GM21367 (cell line): Measurements from ENCODE around the gene PPP1R1B.
"Not testable (repeated sequence)": the region's sequence is repeated elsewhere in the genome, so short reads cannot be mapped to it uniquely, and the experiment has no call there.

Source experiments
- ATAC-seq: cut with Tn5 transposase; IDR thresholded peaks from one replicate; pipeline ENCODE4 v1.9.1; 2021; ENCODE audit not compliant: unreplicated experiment

The PPP1R1B gene

DNA sequence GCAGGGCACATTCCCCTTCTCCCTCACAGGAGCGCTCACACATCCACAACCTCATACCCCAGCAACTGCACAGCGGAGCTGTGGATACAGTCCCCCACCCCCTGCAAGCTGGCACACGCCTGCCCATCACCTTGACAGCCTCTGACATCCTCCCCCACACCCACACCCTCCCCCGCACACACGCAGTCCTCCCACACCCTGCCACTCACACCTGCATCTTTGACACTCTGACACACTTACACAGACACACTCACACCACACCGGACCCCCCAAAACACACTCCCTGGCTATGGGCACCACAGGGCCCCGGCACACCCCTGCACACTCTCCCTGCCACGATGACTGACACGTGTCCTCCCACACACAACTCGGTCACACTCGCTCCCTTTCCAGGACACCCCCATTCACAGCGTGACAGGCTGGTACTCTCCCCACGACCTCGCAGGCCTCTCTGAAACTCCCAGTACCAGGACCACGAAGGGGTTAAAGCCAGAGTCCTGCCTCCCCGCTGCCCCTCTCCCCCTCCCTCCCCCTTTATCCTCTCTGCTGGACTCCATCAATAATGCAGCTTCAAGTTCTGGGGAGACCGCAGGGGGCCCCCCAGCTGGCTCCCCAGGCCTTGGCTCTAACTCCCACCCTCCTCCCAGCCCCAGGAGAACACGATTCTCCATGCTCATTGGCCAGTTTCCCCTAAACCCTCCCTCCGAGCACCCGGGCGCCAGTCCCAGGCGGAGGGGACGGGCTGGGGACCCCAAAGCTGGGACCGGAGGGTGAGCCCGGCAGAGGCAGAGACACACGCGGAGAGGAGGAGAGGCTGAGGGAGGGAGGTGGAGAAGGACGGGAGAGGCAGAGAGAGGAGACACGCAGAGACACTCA, at the start of gene PPP1R1B:
Gene PPP1R1B, plus strand, starts transcription at position 782 of the 876 bp plus-strand sequence. CDS start 441 bp downstream, outside the sequence.
- no peak for ATAC-seq

GRCh38 chr17:39578272-39578671, 48.5 kb upstream of the PPP1R1B start:
- ATAC-seq: no peak

DNA sequence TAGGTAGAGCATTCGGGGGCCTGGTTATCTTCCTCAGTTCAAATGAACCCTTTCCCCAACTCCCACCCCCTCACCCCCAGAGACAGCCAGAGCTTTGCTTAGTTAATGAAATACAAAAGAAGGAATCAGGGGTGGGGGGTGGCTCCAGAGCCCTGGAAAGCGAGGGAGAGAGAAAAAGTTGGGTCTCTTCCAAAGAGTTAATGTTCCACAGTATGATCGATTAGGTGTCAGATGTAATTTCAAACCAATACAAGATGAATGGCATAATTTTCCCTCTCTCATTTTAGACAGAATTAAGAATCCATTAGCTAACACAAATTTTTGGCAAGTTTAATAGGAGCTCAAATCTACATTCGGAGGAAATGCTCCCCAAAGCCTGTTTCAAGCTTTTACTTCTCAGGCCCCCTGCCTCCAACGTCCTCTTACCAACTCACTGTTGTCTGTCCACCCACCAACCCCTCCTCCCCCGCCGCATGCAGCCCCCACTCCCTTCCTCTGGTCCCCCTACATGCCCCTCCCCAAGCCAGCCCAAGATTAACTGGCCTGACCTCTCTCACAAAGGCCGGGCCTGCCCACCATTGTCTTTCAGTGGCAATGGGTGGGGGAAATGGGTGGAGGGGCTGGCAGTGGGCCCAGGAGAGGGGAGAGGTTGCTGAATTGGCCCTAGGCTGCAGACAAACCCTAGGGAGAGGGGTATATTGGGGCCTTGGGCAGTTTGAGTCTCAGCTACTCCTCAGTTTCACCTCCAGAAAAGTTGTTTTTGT, 47.3 kb upstream of the PPP1R1B start:
- ATAC-seq: no peak

- no peak for ATAC-seq
Measured at GRCh38 chr17:39580082-39580468, 46.7 kb upstream of the PPP1R1B start.

GRCh38 chr17:39581071-39581758, 45.5 kb upstream of the PPP1R1B start:
- ATAC-seq: no peak

DNA sequence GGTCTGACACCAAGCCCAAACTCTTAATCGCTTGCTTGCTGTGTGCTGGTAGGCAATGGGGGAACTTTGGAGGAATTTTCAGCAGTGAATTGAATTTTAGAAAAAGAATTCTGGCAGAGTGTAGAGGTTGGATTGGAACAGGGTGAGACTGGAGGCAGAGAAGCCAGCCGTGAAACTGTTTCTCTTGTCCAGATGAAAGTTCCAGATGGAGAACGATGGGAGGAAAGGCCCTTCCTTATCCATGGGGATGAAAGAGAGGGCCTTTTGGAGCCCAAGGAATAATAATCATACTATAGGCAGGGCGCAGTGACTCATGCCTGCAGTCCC, 45.0 kb upstream of the PPP1R1B start:
- no peak for ATAC-seq

DNA sequence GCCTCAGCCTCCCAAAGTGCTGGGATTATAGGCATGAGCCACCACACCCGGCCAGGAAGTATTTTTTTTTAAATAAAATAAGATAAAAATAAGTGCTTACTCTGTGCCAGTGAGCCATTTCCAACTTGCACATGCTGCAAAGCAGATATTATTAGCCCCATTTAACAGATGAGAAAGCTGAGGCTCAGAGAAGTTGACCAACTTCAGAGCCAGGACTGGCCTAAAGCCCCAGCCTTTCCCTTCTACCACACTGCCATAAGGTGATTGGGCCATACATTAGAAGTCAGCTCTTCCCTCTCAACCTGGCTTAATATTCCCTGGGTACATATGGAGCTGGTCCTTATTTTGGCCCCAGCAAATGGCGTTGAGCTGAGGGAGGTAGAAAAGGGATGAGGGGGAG, 44.1 kb upstream of the PPP1R1B start:
- ATAC-seq: no peak

DNA sequence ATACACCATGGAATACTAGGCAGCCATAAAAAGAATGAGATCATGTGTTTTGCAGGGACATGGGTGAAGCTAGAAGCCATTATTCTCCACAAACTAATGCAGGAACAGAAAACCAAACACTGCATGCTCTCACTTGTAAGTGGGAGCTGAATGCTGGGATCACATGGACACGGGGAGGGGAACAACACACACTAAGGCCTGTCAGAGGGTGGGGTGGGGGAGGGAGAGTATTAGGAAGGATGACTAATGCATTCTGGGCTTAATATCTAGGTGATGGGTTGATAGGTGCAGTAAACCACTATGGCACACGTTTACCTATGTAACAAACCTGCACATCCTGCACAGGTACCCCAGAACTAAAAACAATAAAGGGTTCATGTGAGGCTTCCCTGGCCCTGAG, 36.6 kb upstream of the PPP1R1B start:
- not testable (repeated sequence) for ATAC-seq

DNA sequence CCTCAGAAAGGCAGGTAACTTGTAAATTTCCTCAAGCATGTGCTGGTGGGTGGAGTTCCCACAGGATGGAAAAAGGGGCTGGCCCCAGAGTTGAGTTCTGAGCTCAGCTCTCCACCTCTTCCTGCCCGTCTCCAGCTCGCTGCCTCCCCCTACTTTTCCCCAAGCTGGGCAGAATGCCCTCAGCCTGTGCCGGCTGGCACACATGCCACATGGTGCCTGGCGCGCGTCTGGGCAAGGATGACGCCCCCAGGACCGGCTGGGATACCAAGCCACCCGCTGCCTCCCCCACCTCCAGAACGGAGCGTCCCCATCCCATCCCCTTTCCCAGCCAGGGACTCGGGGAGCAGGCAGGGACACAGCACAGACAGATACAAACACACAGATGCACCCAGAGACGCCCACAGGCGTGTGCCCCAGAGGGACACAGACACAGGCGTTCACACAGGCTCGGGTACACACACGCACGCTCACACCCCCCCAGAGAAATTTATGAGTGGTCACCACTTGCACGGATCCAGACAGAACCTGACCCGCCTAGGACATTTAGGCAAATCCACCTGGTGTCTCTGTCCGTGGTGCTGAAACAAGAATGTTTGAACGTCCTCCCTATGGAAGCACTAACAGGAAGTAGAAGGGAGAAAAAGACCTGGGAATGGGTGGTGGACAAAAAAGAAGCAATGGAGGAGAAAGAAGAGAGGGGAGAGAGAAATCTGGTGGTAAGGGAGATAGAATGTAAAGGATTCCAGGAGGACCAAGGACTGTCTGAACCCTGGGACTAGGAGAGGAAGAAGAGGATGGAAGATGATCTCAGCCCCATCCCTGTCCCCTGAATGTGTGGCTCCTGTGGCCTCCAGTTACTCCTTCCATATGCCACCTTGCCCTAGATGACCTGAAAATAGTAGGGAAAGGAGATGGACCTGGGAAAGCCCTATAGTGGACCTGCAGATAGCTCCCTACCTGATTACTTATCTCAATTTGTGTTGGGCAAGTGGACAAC, 34.5 kb upstream of the PPP1R1B start:
- no peak for ATAC-seq

DNA sequence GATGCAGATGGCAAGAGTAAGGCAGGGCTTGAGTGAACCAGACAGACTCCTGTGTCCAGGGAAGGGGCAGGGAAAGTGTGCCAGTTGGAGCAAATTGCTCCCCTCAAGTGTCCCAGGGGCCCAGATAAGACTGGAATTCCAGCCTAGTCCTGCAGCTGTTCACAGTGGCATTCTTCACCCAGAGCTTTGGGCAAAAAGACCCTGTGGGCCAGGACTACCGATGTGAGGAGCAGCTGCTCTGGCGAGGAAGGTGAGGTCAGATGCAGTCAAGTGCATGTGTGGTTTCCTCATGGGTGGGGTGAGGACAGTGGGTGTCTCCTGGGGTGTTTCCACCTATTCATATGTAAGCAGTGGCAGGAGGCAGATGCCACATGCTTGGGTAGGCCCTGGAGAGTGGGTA, 33.4 kb upstream of the PPP1R1B start:
- ATAC-seq: no peak

DNA sequence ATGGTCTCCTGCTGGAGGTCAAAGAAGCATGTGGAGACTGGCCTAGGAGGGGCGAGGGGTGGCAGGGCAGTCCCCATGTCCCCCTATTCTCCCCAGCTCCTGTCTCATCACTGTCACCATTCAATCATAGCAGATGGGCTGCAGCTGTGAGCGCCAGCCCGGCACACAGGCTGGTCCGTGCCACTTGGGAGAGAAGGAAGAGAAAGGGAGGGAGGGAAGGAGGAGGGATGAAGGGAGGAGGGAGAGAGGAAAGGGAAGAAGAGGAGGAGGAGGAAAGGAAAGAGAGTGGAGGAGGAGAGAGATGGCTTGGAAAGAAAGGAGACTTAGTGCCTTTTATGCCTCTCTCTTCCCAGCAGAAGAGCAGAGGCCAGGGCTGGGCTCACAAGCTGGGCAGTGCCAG, 31.5 kb upstream of the PPP1R1B start:
- ATAC-seq: no peak

DNA sequence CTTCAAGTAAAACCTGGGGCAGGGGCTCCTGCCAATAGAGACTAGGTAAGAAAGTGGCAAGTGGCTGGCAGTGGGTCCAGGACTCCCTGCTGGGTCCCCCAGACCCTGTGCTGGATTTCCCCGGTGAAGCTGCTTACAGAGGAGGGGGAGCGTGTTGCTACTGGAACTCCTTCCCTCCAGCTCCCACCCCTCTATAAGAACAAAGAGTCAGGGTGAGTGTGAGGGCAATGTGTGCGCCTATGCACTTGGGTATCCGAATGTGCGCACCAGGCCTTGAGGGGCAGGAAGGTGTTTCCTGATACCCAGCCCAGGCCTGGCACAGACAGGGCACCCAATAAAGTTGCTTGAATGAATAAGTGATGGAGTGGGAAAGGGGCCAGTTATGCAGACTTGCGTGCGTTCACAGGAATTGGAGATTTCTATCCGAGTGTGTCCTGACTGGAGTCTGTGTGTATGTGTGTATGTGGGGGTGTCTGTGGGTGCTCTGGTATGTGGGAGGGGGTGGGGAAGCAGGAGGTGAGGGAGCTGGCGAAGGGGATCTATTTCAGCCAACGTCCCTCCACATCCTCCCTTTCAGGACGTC, 30.7 kb upstream of the PPP1R1B start:
- no peak for ATAC-seq

- ATAC-seq: no peak
Measured at GRCh38 chr17:39596543-39597267, 30.0 kb upstream of the PPP1R1B start.

GRCh38 chr17:39597372-39598046, 29.2 kb upstream of the PPP1R1B start:
- no peak for ATAC-seq

DNA sequence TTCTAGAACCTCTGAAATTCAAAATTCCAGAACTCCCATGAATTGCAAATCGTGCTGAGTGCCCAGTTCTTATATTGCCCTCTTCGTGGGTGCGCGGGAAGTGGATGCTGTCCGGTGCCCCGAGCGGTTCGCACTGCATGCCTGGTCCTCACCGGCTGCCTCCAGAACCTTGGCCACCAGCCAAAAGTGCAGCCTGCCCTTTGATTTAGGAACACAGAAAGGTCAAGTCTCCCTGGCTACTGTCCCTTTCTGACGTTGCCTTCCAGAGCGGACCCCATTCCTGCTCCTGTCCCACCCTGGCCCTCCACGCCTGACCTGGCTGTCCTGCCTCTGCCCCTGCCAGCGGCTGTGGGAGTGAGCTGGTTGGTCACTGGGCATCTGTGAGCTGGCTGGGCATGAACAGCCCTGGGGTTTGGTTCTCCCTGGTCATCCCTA, 28.7 kb upstream of the PPP1R1B start:
- ATAC-seq: no peak

GRCh38 chr17:39598630-39599003, 28.1 kb upstream of the PPP1R1B start:
- ATAC-seq: no peak

- no peak for ATAC-seq
Measured at GRCh38 chr17:39599004-39599664, 27.6 kb upstream of the PPP1R1B start.

GRCh38 chr17:39599665-39600231, 27.0 kb upstream of the PPP1R1B start:
- ATAC-seq: no peak
